ENCODE measurements around the gene CEP135. TPM values are rescaled to one million over a fixed set of nuclear protein-coding genes. Genes with fewer than 3 reads are reported as not detected.

Gene CEP135
- total RNA-seq, 1 experiment from 2014 or later: 13.9 TPM

DNA sequence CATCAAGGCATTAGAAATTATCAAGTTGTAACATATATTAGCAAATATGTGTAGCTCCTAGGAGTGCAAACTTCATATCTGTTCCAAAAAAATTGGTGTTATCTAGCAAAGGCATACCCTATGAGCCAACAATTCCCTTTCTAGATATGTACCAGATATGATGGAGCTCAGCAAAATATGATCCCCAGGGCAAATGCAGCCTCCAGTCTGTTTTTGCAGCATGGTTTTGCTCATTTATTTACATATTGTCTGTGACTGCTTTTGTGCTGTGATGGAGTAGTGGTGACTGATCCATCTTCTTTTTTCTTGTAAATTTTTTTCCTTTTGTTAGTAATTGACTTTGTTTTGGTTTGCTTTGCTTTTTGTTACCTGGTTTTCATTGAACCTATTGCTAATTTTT, 41.0 kb downstream of the CEP135 start:
- Mint-ChIP-seq H3K27me3 (ENCODE audit: low read depth) (no peaks in the 10 kb centered on the region; the same call in 1 of the 2 replicates), H3K4me3 (no peak overlapping the region), H3K36me3 (ENCODE audit: insufficient read depth in 1 of 3, low read depth in 3 of 3) (peaks cover 0 to 20% (median 16%) of the 10 kb centered on the region in 3 experiments; a peak in 4 of 7 replicates), H3K9me3 (no peaks in the 10 kb centered on the region), H3K27ac (peak overlapping the region in 2 of 3 experiments; percentile 79 to 88; a peak in 2 of 7 replicates), H3K4me1 (peaks cover 9 to 14% of the 10 kb centered on the region in 2 experiments)
- no peak overlapping the region for H3K27ac ChIP-seq (ENCODE audit: insufficient read length, low read depth, low read length)
- H2BK12ac ChIP-seq (ENCODE audit: insufficient read length, low read depth, low read length): no peak overlapping the region
- no peaks in the 10 kb centered on the region; the same call in 1 of the 2 replicates for H3K4me1 ChIP-seq (ENCODE audit: insufficient read depth, low read length)
- no peak overlapping the region for H3K18ac ChIP-seq (ENCODE audit: insufficient read length, low read depth, low read length)
- H3K79me1 ChIP-seq (ENCODE audit: insufficient read depth, low read depth, low read length, poor library complexity, severe bottlenecking): no peaks in the 10 kb centered on the region
- H3K14ac ChIP-seq (ENCODE audit: insufficient read depth, low read length): no peak overlapping the region
- no peaks in the 10 kb centered on the region for H3K79me2 ChIP-seq (ENCODE audit: insufficient read depth, low read length)
- no peaks in the 10 kb centered on the region for H3K27me3 ChIP-seq (ENCODE audit: insufficient read depth, low read length)
- no peak for DNase-seq
- H4K91ac ChIP-seq (ENCODE audit: insufficient read length, low read depth, low read length): no peak overlapping the region
- no peak overlapping the region for H2BK5ac ChIP-seq (ENCODE audit: insufficient read length, low read length)
- no peaks in the 10 kb centered on the region for H3K9me3 ChIP-seq (ENCODE audit: control insufficient read depth, low read depth, low read length)
- no peak overlapping the region for H3K9ac ChIP-seq (ENCODE audit: extremely low read depth, insufficient read length, low read length)
- H2AK5ac ChIP-seq (ENCODE audit: insufficient read length, low read length): no peak overlapping the region
- no peaks in the 10 kb centered on the region for H3K23me2 ChIP-seq (ENCODE audit: insufficient read length, low read depth, low read length, poor library complexity, severe bottlenecking)
- H2BK120ac ChIP-seq (ENCODE audit: low read depth, low read length, poor library complexity, severe bottlenecking): no peak overlapping the region
- H3K4me2 ChIP-seq (ENCODE audit: insufficient read depth, insufficient read length, low read length): no peak overlapping the region
- H2AFZ ChIP-seq (ENCODE audit: low read length): no peak overlapping the region
- no peak overlapping the region for H4K8ac ChIP-seq (replicated peaks; ENCODE audit: insufficient read length, low read depth, low read length)
- no peak overlapping the region for H3K4ac ChIP-seq (ENCODE audit: low read depth, low read length)
- no peak overlapping the region for H3K56ac ChIP-seq (ENCODE audit: insufficient read length, low read depth, low read length)
- H4K5ac ChIP-seq (ENCODE audit: insufficient read length, low read depth, low read length): no peak overlapping the region
- no peak overlapping the region for H2BK20ac ChIP-seq (ENCODE audit: low read depth, low read length, poor library complexity, severe bottlenecking)
- H3K23ac ChIP-seq (ENCODE audit: insufficient read length, low read depth, low read length): no peak overlapping the region
- no peak overlapping the region for H2BK15ac ChIP-seq (ENCODE audit: low read depth, low read length)
- no peak overlapping the region for H3T11ph ChIP-seq (ENCODE audit: low read length)
- H4K20me1 ChIP-seq (ENCODE audit: control insufficient read depth, insufficient read depth, insufficient read length): no peaks in the 10 kb centered on the region
- TF ChIP-seq, protein P1, sequence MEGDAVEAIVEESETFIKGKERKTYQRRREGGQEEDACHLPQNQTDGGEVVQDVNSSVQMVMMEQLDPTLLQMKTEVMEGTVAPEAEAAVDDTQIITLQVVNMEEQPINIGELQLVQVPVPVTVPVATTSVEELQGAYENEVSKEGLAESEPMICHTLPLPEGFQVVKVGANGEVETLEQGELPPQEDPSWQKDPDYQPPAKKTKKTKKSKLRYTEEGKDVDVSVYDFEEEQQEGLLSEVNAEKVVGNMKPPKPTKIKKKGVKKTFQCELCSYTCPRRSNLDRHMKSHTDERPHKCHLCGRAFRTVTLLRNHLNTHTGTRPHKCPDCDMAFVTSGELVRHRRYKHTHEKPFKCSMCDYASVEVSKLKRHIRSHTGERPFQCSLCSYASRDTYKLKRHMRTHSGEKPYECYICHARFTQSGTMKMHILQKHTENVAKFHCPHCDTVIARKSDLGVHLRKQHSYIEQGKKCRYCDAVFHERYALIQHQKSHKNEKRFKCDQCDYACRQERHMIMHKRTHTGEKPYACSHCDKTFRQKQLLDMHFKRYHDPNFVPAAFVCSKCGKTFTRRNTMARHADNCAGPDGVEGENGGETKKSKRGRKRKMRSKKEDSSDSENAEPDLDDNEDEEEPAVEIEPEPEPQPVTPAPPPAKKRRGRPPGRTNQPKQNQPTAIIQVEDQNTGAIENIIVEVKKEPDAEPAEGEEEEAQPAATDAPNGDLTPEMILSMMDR (conservative IDR thresholded peaks at IDR 0.05): no peak

Data from H9 (cell line).